Esophagus mucosa (tissue), 1 donor: ENCODE results near the gene CBLL2. TPM values are rescaled to one million over a fixed set of nuclear protein-coding genes. Genes with fewer than 3 reads are reported as not detected.

ENCODE experiments used
- total RNA-seq: library from RNA; stranded (reverse); gene quantifications from one replicate; pipeline ENCODE4 v1.2.4, GENCODE V29; 2023
- donor health status: DM: yes; HTN: yes; CAD: no.

CBLL2 gene
- total RNA-seq, 1 donor from 2014 or later = not detected

Other genes with a start within 250 kb of the CBLL2 start
- 0.36 TPM for gene PHEX, start 240.6 kb upstream of the CBLL2 start, total RNA-seq